Right forelimb (tissue), 1 donor: ENCODE results near the gene PTPN1.
"Not testable (repeated sequence)": the region's sequence is repeated elsewhere in the genome, so short reads cannot be mapped to it uniquely, and the experiment has no call there.

Experiments used
- DNase-seq: peaks from one replicate; pipeline ENCODE4 v3.0.0-alpha.2; 2018

PTPN1 gene

DNA sequence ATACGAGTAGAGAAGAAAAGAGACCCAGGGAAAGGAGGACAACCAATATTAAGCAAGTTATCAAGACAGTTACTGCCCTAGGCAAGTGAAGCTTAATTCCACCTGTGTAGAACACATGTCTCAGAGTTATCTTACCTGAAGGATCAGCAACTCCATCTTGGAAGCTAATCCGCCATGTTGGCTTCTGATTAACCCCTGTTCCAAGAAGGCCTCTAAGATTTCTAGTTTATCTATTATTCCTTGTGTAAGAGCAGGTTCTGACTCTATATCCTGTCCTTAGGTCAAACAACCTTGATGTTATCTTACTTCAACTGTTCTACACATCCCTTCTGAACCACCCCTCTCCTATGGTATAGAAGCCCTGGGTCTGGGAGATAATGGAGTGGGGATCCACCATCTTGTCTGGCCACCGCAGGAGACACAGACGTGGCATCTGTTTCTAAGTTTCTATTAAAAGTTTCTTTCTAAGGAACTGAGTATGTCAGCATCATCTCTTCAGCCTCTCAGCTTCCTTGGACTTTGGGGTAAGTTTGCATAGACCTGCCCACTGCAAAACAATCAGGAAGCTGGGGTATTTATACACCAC, 27.7 kb upstream of the PTPN1 start:
- no peak for DNase-seq

DNA sequence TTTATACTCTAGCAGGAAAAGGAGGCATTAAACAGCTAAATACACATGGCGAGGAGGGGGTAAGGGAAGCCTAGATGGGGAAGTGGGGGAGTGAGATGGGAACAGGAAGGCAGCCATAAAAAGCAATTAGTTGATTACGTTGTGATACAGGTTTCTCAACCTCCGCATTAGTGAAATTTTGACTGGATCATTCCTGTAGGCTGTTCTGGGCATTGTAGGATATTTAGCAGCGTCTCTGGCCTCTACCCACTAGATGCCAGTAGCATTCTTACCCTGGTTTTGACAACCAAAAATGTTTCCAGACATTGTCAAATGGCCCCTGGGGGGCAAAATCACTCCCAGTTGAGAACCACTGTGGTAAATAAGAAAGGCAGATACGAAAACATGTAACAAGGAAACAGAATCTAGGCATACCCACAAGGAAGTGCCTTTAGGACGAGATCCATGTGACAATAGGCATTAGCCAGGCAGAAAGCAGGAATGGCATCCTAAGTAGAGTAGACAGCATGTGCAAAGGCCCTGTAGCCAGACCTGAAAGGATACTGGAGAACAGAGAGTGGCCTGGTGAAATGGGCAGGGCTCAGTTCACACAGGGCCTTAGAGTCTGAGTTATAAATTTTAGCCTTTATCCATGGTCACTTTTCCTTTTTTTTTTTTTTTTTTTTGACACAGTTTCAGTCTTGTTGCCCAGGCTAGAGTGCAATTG, 25.8 kb upstream of the PTPN1 start:
- no peak for DNase-seq

DNA sequence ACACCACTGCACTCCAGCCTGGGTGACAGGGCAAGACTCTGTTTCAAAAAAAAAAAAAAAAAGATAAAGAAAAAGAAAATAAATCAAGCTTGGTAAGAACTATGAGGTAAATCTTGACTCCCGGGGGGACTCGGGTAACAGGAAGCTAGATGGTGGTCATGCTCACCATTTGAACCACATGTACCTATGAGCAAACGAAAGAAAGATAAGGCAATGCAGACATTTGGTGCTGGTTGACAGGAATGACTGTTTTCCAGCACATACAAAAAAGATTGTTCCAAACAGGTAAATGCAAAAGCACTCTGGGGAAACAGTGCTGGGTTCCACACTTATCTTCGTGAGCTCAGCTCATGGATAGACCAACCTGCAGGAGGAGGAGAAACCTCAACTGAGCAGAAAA, 22.8 kb upstream of the PTPN1 start:
- no peak for DNase-seq

- DNase-seq, result no peak
Observed at GRCh38 chr20:50488236-50488806, 21.9 kb upstream of the PTPN1 start.

- no peak for DNase-seq
Observed at GRCh38 chr20:50491168-50491567, 19.0 kb upstream of the PTPN1 start.

DNA sequence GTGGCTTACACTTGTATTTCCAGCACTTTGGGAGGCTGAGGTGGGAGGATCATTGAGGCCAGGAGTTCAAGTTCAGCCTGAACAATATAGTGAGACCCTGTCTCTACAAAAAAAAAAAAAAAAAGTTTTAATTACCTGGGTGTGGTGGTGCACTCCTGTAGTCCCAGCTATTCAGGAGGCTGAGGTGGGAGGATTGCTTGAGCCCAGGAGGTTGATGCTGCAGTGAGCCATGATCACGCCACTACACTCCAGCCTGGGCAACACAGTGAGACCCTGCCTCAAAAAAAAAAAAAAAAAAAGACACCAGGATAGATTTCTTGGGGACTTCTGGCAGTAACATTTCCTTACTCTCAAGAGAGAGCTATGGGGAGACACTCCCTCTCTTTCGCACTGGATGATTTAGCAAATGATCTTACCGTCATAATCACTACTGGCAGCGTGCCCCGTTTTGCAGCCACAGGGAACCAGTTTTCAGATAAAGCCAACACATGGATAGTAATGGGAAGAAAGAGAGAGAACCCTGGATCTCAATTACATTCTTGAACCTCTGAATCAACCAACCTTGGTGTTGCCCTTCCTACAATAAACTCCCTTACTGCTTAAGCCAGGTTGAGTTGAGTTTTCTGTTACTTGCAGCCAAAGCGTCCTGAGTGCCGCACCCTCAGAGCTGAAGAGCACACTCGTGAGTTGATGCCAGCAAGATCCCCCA, 18.1 kb upstream of the PTPN1 start:
- DNase-seq, result no peak

DNA sequence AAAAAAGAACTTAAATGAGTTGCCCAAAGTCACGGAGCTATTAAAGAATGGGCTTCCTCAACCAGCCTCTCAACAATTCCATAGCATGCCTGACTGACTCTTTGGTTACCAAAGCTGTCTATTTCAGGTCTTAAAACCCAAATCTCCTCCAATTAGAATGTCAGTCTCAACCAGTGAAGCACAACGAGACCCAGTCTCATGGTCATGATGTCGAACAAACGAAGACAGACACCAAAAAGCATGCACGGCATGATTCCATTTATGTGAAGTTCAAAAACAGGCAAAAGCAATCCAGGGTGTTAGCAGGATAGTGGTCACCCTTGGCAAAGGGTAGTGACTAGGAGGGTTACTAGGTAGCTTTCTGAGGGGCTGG, 16.3 kb upstream of the PTPN1 start:
- no peak for DNase-seq

- no peak for DNase-seq
Observed at GRCh38 chr20:50494428-50494827, 15.8 kb upstream of the PTPN1 start.

DNA sequence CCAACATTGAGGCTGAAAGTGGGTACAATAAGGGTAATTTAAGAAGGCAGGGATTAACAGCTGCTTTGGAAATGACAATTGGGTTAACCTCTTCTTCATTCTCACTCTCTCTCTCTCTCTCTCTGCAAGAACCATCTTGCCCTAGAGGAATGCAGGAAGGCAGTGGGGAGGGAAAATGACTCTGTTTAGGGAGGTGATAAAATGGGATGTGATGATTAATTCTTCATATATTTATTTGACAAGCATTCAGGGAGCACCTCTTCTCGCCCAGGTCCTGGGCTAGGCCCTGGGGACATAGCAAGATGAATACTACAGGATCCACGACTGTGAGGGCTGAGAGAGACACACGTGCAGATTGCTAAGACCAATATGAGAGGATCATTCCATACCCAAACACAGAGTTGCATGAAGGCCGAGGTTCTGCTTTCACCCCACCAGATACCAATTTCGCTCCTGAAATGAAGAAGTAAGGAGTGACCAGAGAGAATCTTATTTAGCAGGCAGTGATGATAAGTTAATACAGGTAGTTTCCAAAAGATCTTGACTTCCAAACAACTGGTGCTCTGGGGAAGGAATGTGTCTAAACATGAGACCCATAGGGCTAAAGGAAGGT, 13.3 kb upstream of the PTPN1 start:
- DNase-seq, result no peak

GRCh38 chr20:50498071-50498776, 12.0 kb upstream of the PTPN1 start:
- DNase-seq, result no peak

DNA sequence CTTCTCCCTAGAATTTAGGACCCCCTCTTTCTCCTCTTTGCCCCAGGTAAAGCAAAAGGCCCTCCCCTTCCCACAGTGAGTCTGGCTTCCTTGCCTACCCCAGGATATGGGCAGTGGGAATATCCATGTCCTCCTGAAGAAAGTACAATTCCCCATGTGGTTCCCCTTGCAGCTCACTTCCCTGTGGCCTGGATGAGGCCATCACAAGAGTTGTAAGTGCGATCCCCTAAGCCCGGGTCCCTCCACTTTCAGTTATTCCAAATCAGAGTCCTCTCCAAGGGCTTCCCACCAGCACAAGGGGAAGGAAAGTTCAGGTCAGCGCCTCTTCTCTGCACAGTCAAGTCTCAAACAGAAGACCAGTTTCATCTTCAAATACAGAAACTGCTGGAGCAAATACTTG, 10.2 kb upstream of the PTPN1 start:
- no peak for DNase-seq

GRCh38 chr20:50501972-50502745, 8.0 kb upstream of the PTPN1 start:
- no peak for DNase-seq

GRCh38 chr20:50504231-50504823, 5.9 kb upstream of the PTPN1 start:
- DNase-seq, result no peak

GRCh38 chr20:50506270-50506579, 4.0 kb upstream of the PTPN1 start:
- no peak for DNase-seq

- not testable (repeated sequence) for DNase-seq
Observed at GRCh38 chr20:50507745-50508144, 2.4 kb upstream of the PTPN1 start.

- no peak for DNase-seq
Observed at GRCh38 chr20:50508171-50508755, 1.9 kb upstream of the PTPN1 start.

GRCh38 chr20:50510706-50511542, 741 bp downstream of the PTPN1 start:
- no peak for DNase-seq

GRCh38 chr20:50512323-50512722, 2.1 kb downstream of the PTPN1 start:
- DNase-seq, result no peak

- DNase-seq, result no peak
Observed at GRCh38 chr20:50513169-50514034, 3.2 kb downstream of the PTPN1 start.

GRCh38 chr20:50514035-50514337, 3.8 kb downstream of the PTPN1 start:
- no peak for DNase-seq
